SU-DHL-6 (cell line): ENCODE measurements around the gene KLHDC2.
"Not testable (repeated sequence)": the region's sequence is repeated elsewhere in the genome, so short reads cannot be mapped to it uniquely, and the experiment has no call there.

Source experiments
- CTCF ChIP-seq: fragments of 200-600 bp; sonication (generic); IDR thresholded peaks from one replicate; pipeline ENCODE4 v1.5.1; 2017; ENCODE audit warnings: antibody characterized with exemption, mild to moderate bottlenecking, low read length, moderate library complexity; ENCODE audit not compliant: insufficient read depth, poor library complexity, severe bottlenecking
- EZH2phosphoT487 ChIP-seq: fragments of 200-600 bp; sonication (generic), shearing (Covaris generic); conservative IDR thresholded peaks from 2 replicates; pipeline ENCODE4 v1.6.1; 2018; ENCODE audit warnings: mild to moderate bottlenecking, antibody characterized with exemption, low read length, moderate library complexity, mixed read lengths

- TF ChIP-seq CTCF, EZH2phosphoT487: not testable (repeated sequence)
Measured at GRCh38 chr14:49746476-49746875, 21.5 kb upstream of the KLHDC2 start.
